Chondrocyte (in vitro differentiated cells): ENCODE measurements around the gene TSHZ2. TPM values are rescaled to one million over a fixed set of nuclear protein-coding genes. Genes with fewer than 3 reads are reported as not detected.

Experiments
- DNase-seq: peaks from one replicate; pipeline ENCODE4 v3.0.0; 2021; ENCODE audit warnings: mixed read lengths, low spot score
- H3K27ac Mint-ChIP-seq: one replicate; pipeline ENCODE4 v1.8.0; 2021; ENCODE audit warnings: mild to moderate bottlenecking, moderate library complexity, mixed read lengths; ENCODE audit not compliant: unreplicated experiment
- H3K27me3 Mint-ChIP-seq: 2 replicates; pipeline ENCODE4 v1.8.0; 2021; ENCODE audit warnings: low read depth, mixed read lengths
- H3K36me3 Mint-ChIP-seq: 2 replicates; pipeline ENCODE4 v1.8.0; 2021; ENCODE audit warnings: low read depth, mixed read lengths
- H3K4me1 Mint-ChIP-seq: 2 replicates; pipeline ENCODE4 v1.8.0; 2021; ENCODE audit warnings: low read depth, mild to moderate bottlenecking, mixed read lengths
- H3K4me3 Mint-ChIP-seq: one replicate; pipeline ENCODE4 v1.8.0; 2021; ENCODE audit warnings: mild to moderate bottlenecking, moderate library complexity, mixed read lengths; ENCODE audit not compliant: unreplicated experiment
- H3K9me3 Mint-ChIP-seq: 2 replicates; pipeline ENCODE4 v1.8.0; 2021; ENCODE audit warnings: low read depth, mixed read lengths
- CTCF ChIP-seq: fragments of 200-600 bp; sonication (generic); IDR thresholded peaks from 2 replicates; pipeline ENCODE4 v1.5.0; 2021; ENCODE audit warnings: antibody characterized with exemption, mild to moderate bottlenecking, moderate library complexity
- total RNA-seq: library from RNA; stranded (reverse); gene quantifications from 3 replicates; pipeline ENCODE4 v1.2.1, GENCODE V29; 2021

Gene TSHZ2
- total RNA-seq, 1 donor from 2014 or later = 0.37 TPM

GRCh38 chr20:53408691-53409446, 436.7 kb downstream of the TSHZ2 start:
- peaks cover 10% of the 10 kb centered on the region for H3K27me3 Mint-ChIP-seq
- no peak overlapping the region for H3K4me3 Mint-ChIP-seq
- DNase-seq = no peak
- H3K4me1 Mint-ChIP-seq = no peaks in the 10 kb centered on the region
- H3K36me3 Mint-ChIP-seq = no peaks in the 10 kb centered on the region
- H3K9me3 Mint-ChIP-seq = no peaks in the 10 kb centered on the region
- no peak overlapping the region for H3K27ac Mint-ChIP-seq
- TF ChIP-seq CTCF = no peak

- Mint-ChIP-seq H3K4me1 (no peaks in the 10 kb centered on the region), H3K4me3 (no peak overlapping the region), H3K27ac (no peak overlapping the region), H3K36me3 (no peaks in the 10 kb centered on the region), H3K27me3 (peaks cover 10% of the 10 kb centered on the region), H3K9me3 (no peaks in the 10 kb centered on the region)
- TF ChIP-seq CTCF = no peak
- no peak for DNase-seq
These were observed 437.2 kb downstream of the TSHZ2 start for GRCh38 chr20:53409447-53409717.

GRCh38 chr20:53411129-53411528, 439.0 kb downstream of the TSHZ2 start:
- H3K9me3 Mint-ChIP-seq = no peaks in the 10 kb centered on the region
- no peak for TF ChIP-seq CTCF

GRCh38 chr20:53411891-53412290, 439.7 kb downstream of the TSHZ2 start:
- no peak for DNase-seq
- Mint-ChIP-seq H3K4me1 (no peaks in the 10 kb centered on the region), H3K27ac (no peak overlapping the region), H3K27me3 (peaks cover 12% of the 10 kb centered on the region), H3K36me3 (no peaks in the 10 kb centered on the region), H3K4me3 (no peak overlapping the region), H3K9me3 (no peaks in the 10 kb centered on the region)
- no peak for TF ChIP-seq CTCF

More at GRCh38 chr20:53411129-53411528, 439.0 kb downstream of the TSHZ2 start:
- DNase-seq = no peak
- Mint-ChIP-seq H3K27me3 (peaks cover 12% of the 10 kb centered on the region), H3K4me3 (no peak overlapping the region), H3K27ac (no peak overlapping the region), H3K4me1 (no peaks in the 10 kb centered on the region), H3K36me3 (no peaks in the 10 kb centered on the region)

GRCh38 chr20:53412577-53413185, 440.5 kb downstream of the TSHZ2 start:
- H3K9me3 Mint-ChIP-seq = no peaks in the 10 kb centered on the region
- no peaks in the 10 kb centered on the region for H3K36me3 Mint-ChIP-seq
- no peak overlapping the region for H3K4me3 Mint-ChIP-seq
- peaks cover 10% of the 10 kb centered on the region for H3K27me3 Mint-ChIP-seq
- TF ChIP-seq CTCF = no peak
- H3K4me1 Mint-ChIP-seq = no peaks in the 10 kb centered on the region
- no peak for DNase-seq
- H3K27ac Mint-ChIP-seq = no peak overlapping the region
